Body of pancreas (tissue), 4 donors: Measurements from ENCODE around the gene NF1. TPM values are rescaled to one million over a fixed set of nuclear protein-coding genes. Genes with fewer than 3 reads are reported as not detected.
"Not testable (repeated sequence)": the region's sequence is repeated elsewhere in the genome, so short reads cannot be mapped to it uniquely, and the experiment has no call there.

Experiments
- ATAC-seq: fragments of 150-250 bp; one replicate; pipeline ENCODE4 v1.9.1; 2016
- DNase-seq, 4 donors: peaks; one replicate each; pipeline ENCODE4 v3.0.0-alpha.2; 2019
- H3K27ac ChIP-seq, 4 donors: fragments of 200-600 bp; sonication (generic); 1 replicate in 3 of 4; 2 replicates in 1 of 4; pipeline versions ENCODE4 v1.5.1 to v1.6.1; 2016 to 2019; ENCODE audit warnings: mild to moderate bottlenecking in 1 of 4, mixed read lengths in 1 of 4, moderate library complexity in 1 of 4
- H3K27me3 ChIP-seq, 2 donors: fragments of 200-600 bp; sonication (generic); one replicate each; pipeline ENCODE4 v1.6.0; 2016; ENCODE audit warnings: mild to moderate bottlenecking in 1 of 2
- H3K36me3 ChIP-seq, 2 donors: fragments of 200-600 bp; sonication (generic); replicated peaks in 1 of 2; 2 replicates each; pipeline ENCODE4 v1.5.1; 2016; ENCODE audit warnings: low read depth in 2 of 2; ENCODE audit not compliant: insufficient read depth in 1 of 2
- H3K4me1 ChIP-seq: fragments of 200-600 bp; sonication (generic); one replicate; pipeline ENCODE4 v1.6.0; 2016
- H3K4me3 ChIP-seq, 2 donors: fragments of 200-600 bp; sonication (generic); 1 replicate in 1 of 2; 2 replicates in 1 of 2; pipeline ENCODE4 v1.5.1; 2016 to 2019
- H3K9me3 ChIP-seq, 3 donors: fragments of 200-600 bp; sonication (generic); 1 replicate in 2 of 3; 2 replicates in 1 of 3; pipeline ENCODE4 v1.5.1; 2016
- CTCF ChIP-seq, 7 experiments: fragments of 450-650 bp in 4 of 7; fragments of 200-600 bp in 3 of 7; sonication (generic) in 3 of 7; IDR thresholded peaks; one replicate each; pipeline ENCODE4 v1.5.1; 2016 to 2019; ENCODE audit warnings: antibody characterized with exemption in 7 of 7
- POLR2A ChIP-seq, 3 donors: fragments of 450-650 bp; IDR thresholded peaks; one replicate each; pipeline ENCODE4 v1.6.1; 2016; ENCODE audit warnings: antibody characterized with exemption in 3 of 3, mild to moderate bottlenecking in 2 of 3
- WGBS, 2 donors: methylation state at CpG; one replicate each; pipeline ENCODE4 v1.1.5; 2017; 5-methylcytosine and 5-hydroxymethylcytosine counted together
- intact Hi-C: fragments of 100-400 bp; cut with DNase I; formaldehyde crosslinking; loops from one replicate; pipeline ENCODE4 v1.15.1; 2023
- total RNA-seq, 2 donors: library from RNA; depleted of rRNA; stranded (reverse); fragments of >200 nt; gene quantifications; one replicate each; pipeline ENCODE4 v1.1.0, GENCODE V29; 2016

NF1 gene
- total RNA-seq, 2 donors from 2014 or later: 54.7 to 57.1 TPM

- Histone ChIP-seq H3K9me3 (no peaks in the 10 kb centered on the region), H3K4me3 (no peak overlapping the region), H3K27ac (no peak overlapping the region), H3K4me1 (no peaks in the 10 kb centered on the region), H3K27me3 (no peaks in the 10 kb centered on the region), H3K36me3 (peaks cover 0 to 5% of the 10 kb centered on the region in 2 donors)
- ATAC-seq: no peak
- intact Hi-C loops: no loop called here
- DNase-seq: no peak
- TF ChIP-seq POLR2A (IDR thresholded peaks at IDR 0.05): no peak
- TF ChIP-seq CTCF (IDR thresholded peaks at IDR 0.05): no peak
These were observed 228.8 kb downstream of the NF1 start for GRCh38 chr17:31323551-31323950.

GRCh38 chr17:31327534-31328159 lies 232.9 kb downstream of the NF1 start:
- DNase-seq (no peak), ATAC-seq (no peak)
- H3K9me3 ChIP-seq: no peaks in the 10 kb centered on the region
- H3K27me3 ChIP-seq: no peaks in the 10 kb centered on the region
- no peak overlapping the region for H3K27ac ChIP-seq
- intact Hi-C loops: no loop called here
- H3K36me3 ChIP-seq: peaks cover 0 to 5% of the 10 kb centered on the region in 2 donors
- WGBS, 2 donors: 93 to 94% methylated on average over 12 of the region's 12 CpGs
- H3K4me1 ChIP-seq: no peaks in the 10 kb centered on the region
- no peak overlapping the region for H3K4me3 ChIP-seq
- TF ChIP-seq CTCF (IDR thresholded peaks at IDR 0.05): no peak
- TF ChIP-seq POLR2A (IDR thresholded peaks at IDR 0.05): no peak

GRCh38 chr17:31328160-31328535 lies 233.4 kb downstream of the NF1 start:
- TF ChIP-seq POLR2A (IDR thresholded peaks at IDR 0.05): no peak
- TF ChIP-seq CTCF (IDR thresholded peaks at IDR 0.05): no peak
- Histone ChIP-seq H3K4me3 (no peak overlapping the region), H3K9me3 (no peaks in the 10 kb centered on the region), H3K4me1 (no peaks in the 10 kb centered on the region), H3K36me3 (peaks cover 0 to 5% of the 10 kb centered on the region in 2 donors), H3K27me3 (no peaks in the 10 kb centered on the region), H3K27ac (no peak overlapping the region)
- intact Hi-C loops: no loop called here
- DNase-seq (no peak), ATAC-seq (no peak)

GRCh38 chr17:31329221-31329620 lies 234.4 kb downstream of the NF1 start:
- DNase-seq (no peak), ATAC-seq (no peak)
- Histone ChIP-seq H3K9me3 (no peaks in the 10 kb centered on the region), H3K27ac (no peak overlapping the region), H3K4me1 (no peaks in the 10 kb centered on the region), H3K36me3 (peaks cover 0 to 5% of the 10 kb centered on the region in 2 donors), H3K4me3 (no peak overlapping the region), H3K27me3 (no peaks in the 10 kb centered on the region)
- TF ChIP-seq CTCF (IDR thresholded peaks at IDR 0.05) (no peak), POLR2A (IDR thresholded peaks at IDR 0.05) (no peak)
- intact Hi-C loops: no loop called here

GRCh38 chr17:31339906-31340661 lies 245.3 kb downstream of the NF1 start:
- 87 to 91% methylated on average over 6 of the region's 6 CpGs for WGBS, 2 donors
- peaks cover 0 to 12% of the 10 kb centered on the region in 2 donors for H3K36me3 ChIP-seq
- no peak for ATAC-seq

GRCh38 chr17:31345191-31345747 lies 250.5 kb downstream of the NF1 start:
- H3K36me3 ChIP-seq, H3K4me3 ChIP-seq, ATAC-seq, DNase-seq, H3K9me3 ChIP-seq, H3K27me3 ChIP-seq, H3K27ac ChIP-seq, H3K4me1 ChIP-seq, intact Hi-C loops: not testable (repeated sequence)
- 91 to 97% methylated on average over 11 to 13 of the region's 34 CpGs for WGBS, 2 donors

More at GRCh38 chr17:31339906-31340661, 245.3 kb downstream of the NF1 start:
- Histone ChIP-seq H3K4me1 (no peaks in the 10 kb centered on the region), H3K9me3 (no peaks in the 10 kb centered on the region), H3K4me3 (no peak overlapping the region), H3K27ac (no peak overlapping the region), H3K27me3 (no peaks in the 10 kb centered on the region)
- TF ChIP-seq CTCF (IDR thresholded peaks at IDR 0.05) (no peak), POLR2A (IDR thresholded peaks at IDR 0.05) (no peak)
- intact Hi-C loops: no loop called here
- DNase-seq: no peak
